Esophagus squamous epithelium (tissue), 4 donors: Measurements from ENCODE around the gene FSTL4.

Experiments used
- CTCF ChIP-seq, 6 experiments: fragments of 450-650 bp in 4 of 6; fragments of 200-600 bp in 2 of 6; sonication (generic) in 2 of 6; IDR thresholded peaks; one replicate each; pipeline ENCODE4 v1.5.1; 2016 to 2019; ENCODE audit warnings: antibody characterized with exemption in 6 of 6, mild to moderate bottlenecking in 4 of 6, moderate library complexity in 4 of 6
- POLR2A ChIP-seq, 4 donors: fragments of 450-650 bp; IDR thresholded peaks; one replicate each; pipeline ENCODE4 v1.6.1; 2017; ENCODE audit warnings: antibody characterized with exemption in 4 of 4, mild to moderate bottlenecking in 4 of 4, moderate library complexity in 3 of 4

- TF ChIP-seq CTCF (IDR thresholded peaks at IDR 0.05): no peak
- TF ChIP-seq POLR2A (IDR thresholded peaks at IDR 0.05): no peak
These were observed 49.0 kb upstream of the FSTL4 start for GRCh38 chr5:133661389-133661788.
